ENCODE results near the gene AOC2. TPM values are rescaled to one million over a fixed set of nuclear protein-coding genes. Genes with fewer than 3 reads are reported as not detected.
A peak's percentile ranks its signal among the peaks of the same experiment; 100 is the strongest.

The AOC2 gene
- total and polyA plus RNA-seq, 2 of the 13 experiments (the other 11 are each of a cell fraction or from before 2014, with no cell fraction given) = 1.2 to 3.3 TPM

DNA sequence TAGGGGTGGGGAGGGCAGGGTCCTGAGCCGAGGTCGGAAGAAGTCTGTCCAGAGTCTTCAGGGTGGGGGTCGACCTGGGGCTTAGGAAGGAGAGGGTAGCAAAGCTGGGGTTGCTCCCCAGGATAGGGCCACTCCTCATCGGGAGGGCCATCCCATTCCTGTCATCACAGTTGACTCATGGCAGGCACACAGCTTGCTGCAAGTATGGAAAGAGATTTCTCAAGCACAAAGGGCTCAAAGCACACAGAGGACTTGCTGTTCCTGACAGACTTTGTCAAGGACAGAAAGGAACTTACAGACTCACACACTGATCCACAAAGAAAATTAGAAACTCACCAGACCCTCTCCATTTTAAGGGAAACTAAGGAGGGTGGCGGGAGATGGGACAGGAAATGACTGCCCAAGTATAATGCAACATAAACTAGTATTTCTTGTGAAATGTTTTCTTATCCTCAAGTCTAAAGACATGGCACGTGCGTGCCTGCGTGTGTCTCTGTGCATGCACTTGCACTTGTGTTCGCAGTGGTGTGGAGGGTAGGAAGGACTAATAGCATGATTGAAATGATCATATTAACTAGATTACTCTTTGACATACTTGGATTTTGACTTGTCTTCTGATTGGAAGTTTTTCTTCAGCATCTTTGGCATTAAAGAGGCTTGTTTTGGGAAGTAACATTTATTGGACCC lies 2.4 kb downstream of the AOC2 start (continued):
- TF ChIP-seq SOX13 (IDR thresholded peaks at IDR 0.05) = no peak
- TF ChIP-seq SOX13 (CRISPR knock-in tag; conservative IDR thresholded peaks at IDR 0.05 in 1 of 2, IDR thresholded peaks at IDR 0.05 in 1 of 2) = no peak
- no peak for TF ChIP-seq ZNF180 (CRISPR knock-in tag; IDR thresholded peaks at IDR 0.05; ENCODE audit: borderline replicate concordance, low read depth)
- no peak for TF ChIP-seq RFXANK (CRISPR knock-in tag; IDR thresholded peaks at IDR 0.05)
- peak; percentile 49 for TF ChIP-seq POLR2G (IDR thresholded peaks at IDR 0.05; ENCODE audit: low read depth, low read length)
- no peak for TF ChIP-seq NKX3-1 (CRISPR knock-in tag; IDR thresholded peaks at IDR 0.05)
- TF ChIP-seq, protein P1, sequence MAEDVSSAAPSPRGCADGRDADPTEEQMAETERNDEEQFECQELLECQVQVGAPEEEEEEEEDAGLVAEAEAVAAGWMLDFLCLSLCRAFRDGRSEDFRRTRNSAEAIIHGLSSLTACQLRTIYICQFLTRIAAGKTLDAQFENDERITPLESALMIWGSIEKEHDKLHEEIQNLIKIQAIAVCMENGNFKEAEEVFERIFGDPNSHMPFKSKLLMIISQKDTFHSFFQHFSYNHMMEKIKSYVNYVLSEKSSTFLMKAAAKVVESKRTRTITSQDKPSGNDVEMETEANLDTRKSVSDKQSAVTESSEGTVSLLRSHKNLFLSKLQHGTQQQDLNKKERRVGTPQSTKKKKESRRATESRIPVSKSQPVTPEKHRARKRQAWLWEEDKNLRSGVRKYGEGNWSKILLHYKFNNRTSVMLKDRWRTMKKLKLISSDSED (CRISPR knock-in tag; IDR thresholded peaks at IDR 0.05) = no peak
- peak; percentile 49; the same call in 1 of the 2 replicates for TF ChIP-seq CEBPB (IDR thresholded peaks at IDR 0.05; ENCODE audit: borderline replicate concordance, low read depth, low read length)
- no peak for TF ChIP-seq ZBTB21 (CRISPR knock-in tag; IDR thresholded peaks at IDR 0.05)
- no peak for TF ChIP-seq PRPF4 (IDR thresholded peaks at IDR 0.05; ENCODE audit: low read depth, low read length, poor library complexity, severe bottlenecking)
- TF ChIP-seq, protein P2, sequence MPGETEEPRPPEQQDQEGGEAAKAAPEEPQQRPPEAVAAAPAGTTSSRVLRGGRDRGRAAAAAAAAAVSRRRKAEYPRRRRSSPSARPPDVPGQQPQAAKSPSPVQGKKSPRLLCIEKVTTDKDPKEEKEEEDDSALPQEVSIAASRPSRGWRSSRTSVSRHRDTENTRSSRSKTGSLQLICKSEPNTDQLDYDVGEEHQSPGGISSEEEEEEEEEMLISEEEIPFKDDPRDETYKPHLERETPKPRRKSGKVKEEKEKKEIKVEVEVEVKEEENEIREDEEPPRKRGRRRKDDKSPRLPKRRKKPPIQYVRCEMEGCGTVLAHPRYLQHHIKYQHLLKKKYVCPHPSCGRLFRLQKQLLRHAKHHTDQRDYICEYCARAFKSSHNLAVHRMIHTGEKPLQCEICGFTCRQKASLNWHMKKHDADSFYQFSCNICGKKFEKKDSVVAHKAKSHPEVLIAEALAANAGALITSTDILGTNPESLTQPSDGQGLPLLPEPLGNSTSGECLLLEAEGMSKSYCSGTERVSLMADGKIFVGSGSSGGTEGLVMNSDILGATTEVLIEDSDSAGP (CRISPR knock-in tag; IDR thresholded peaks at IDR 0.05; ENCODE audit: borderline replicate concordance) = no peak
- peak in 1 of 2 experiments; percentile 24; a peak in 1 of 4 replicates for TF ChIP-seq POLR2A (IDR thresholded peaks at IDR 0.05; ENCODE audit: insufficient read depth in 1 of 2, low read depth in 2 of 2, low read length in 2 of 2)
- TF ChIP-seq TEAD2 (CRISPR knock-in tag; IDR thresholded peaks at IDR 0.05) = no peak
- no peak for TF ChIP-seq ZSCAN12 (CRISPR knock-in tag; IDR thresholded peaks at IDR 0.05)
- no peak for TF ChIP-seq ZNF451 (CRISPR knock-in tag; IDR thresholded peaks at IDR 0.05)
- TF ChIP-seq CEBPG (CRISPR knock-in tag; IDR thresholded peaks at IDR 0.05) = 0 out of 2 replicates have a peak, but pooled peaks have one; percentile 11
- no peak for TF ChIP-seq PRDM10 (CRISPR knock-in tag; IDR thresholded peaks at IDR 0.05; ENCODE audit: low read depth)
- no peak for TF ChIP-seq NFYC (CRISPR knock-in tag; IDR thresholded peaks at IDR 0.05)
- TF ChIP-seq CC2D1A (CRISPR knock-in tag; IDR thresholded peaks at IDR 0.05) = no peak
- no peak for TF ChIP-seq ZNF552 (CRISPR knock-in tag; IDR thresholded peaks at IDR 0.05; ENCODE audit: borderline replicate concordance)
- no peak for TF ChIP-seq FLYWCH1 (CRISPR knock-in tag; IDR thresholded peaks at IDR 0.05)
- no peak for TF ChIP-seq BRD4 (CRISPR knock-in tag; IDR thresholded peaks at IDR 0.05)
- no peak for TF ChIP-seq ZNF703 (CRISPR knock-in tag; IDR thresholded peaks at IDR 0.05; ENCODE audit: borderline replicate concordance)
- TF ChIP-seq, protein P3, sequence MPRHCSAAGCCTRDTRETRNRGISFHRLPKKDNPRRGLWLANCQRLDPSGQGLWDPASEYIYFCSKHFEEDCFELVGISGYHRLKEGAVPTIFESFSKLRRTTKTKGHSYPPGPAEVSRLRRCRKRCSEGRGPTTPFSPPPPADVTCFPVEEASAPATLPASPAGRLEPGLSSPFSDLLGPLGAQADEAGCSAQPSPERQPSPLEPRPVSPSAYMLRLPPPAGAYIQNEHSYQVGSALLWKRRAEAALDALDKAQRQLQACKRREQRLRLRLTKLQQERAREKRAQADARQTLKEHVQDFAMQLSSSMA (CRISPR knock-in tag; IDR thresholded peaks at IDR 0.05) = no peak
- TF ChIP-seq ZNF839 (CRISPR knock-in tag; IDR thresholded peaks at IDR 0.05; ENCODE audit: borderline replicate concordance) = no peak

All from HepG2 (cell line).